NCI-H1105 (cell line): Measurements from ENCODE around the gene TXNRD2.
A peak's percentile ranks its signal among the peaks of the same experiment; 100 is the strongest.

Source experiments
- DNase-seq: peaks from one replicate; lab custom pipeline; 2025; lab: John Stamatoyannopoulos, UW

Gene TXNRD2

GRCh38 chr22:19875531-19876313, 65.9 kb downstream of the TXNRD2 start:
- no peak for DNase-seq

GRCh38 chr22:19875061-19875530, 66.5 kb downstream of the TXNRD2 start:
- no peak for DNase-seq

- DNase-seq, result peak; percentile 49
Observed at GRCh38 chr22:19874307-19875060, 67.1 kb downstream of the TXNRD2 start.

- no peak for DNase-seq
Observed at GRCh38 chr22:19873960-19874306, 67.7 kb downstream of the TXNRD2 start.

GRCh38 chr22:19873138-19873959, 68.3 kb downstream of the TXNRD2 start:
- no peak for DNase-seq

GRCh38 chr22:19872779-19873137, 68.9 kb downstream of the TXNRD2 start:
- DNase-seq, result peak; percentile 79

- DNase-seq, result no peak
Observed at GRCh38 chr22:19871845-19872778, 69.5 kb downstream of the TXNRD2 start.

GRCh38 chr22:19871023-19871844, 70.4 kb downstream of the TXNRD2 start:
- no peak for DNase-seq

- DNase-seq, result no peak
Observed at GRCh38 chr22:19870153-19871022, 71.2 kb downstream of the TXNRD2 start.

GRCh38 chr22:19869497-19870152, 72.0 kb downstream of the TXNRD2 start:
- no peak for DNase-seq

GRCh38 chr22:19868773-19869471, 72.7 kb downstream of the TXNRD2 start:
- DNase-seq, result no peak

GRCh38 chr22:19868333-19868732, 73.3 kb downstream of the TXNRD2 start:
- DNase-seq, result no peak

- no peak for DNase-seq
Observed at GRCh38 chr22:19867617-19868016, 74.0 kb downstream of the TXNRD2 start.

GRCh38 chr22:19866665-19867009, 75.0 kb downstream of the TXNRD2 start:
- DNase-seq, result no peak

- DNase-seq, result no peak
Observed at GRCh38 chr22:19865141-19865829, 76.3 kb downstream of the TXNRD2 start.

GRCh38 chr22:19864538-19865106, 77.0 kb downstream of the TXNRD2 start:
- no peak for DNase-seq

GRCh38 chr22:19863571-19863970, 78.0 kb downstream of the TXNRD2 start:
- no peak for DNase-seq
